Stimulated activated CD8-positive, alpha-beta memory T cell treated with anti-CD3 and anti-CD28 coated beads, Interleukin-4, amount 100 ng/mL, for 4 hours (primary cell): ENCODE measurements around the gene LILRB4.
"Not testable (repeated sequence)": the region's sequence is repeated elsewhere in the genome, so short reads cannot be mapped to it uniquely, and the experiment has no call there.

Experiments
- DNase-seq, 2 donors: peaks; one replicate each; pipeline ENCODE4 v3.0.0-alpha.2; 2020; ENCODE audit warnings: low read depth in 2 of 2, low spot score in 1 of 2

The LILRB4 gene

GRCh38 chr19:54691582-54692297, 29.0 kb downstream of the LILRB4 start:
- no peak for DNase-seq

- no peak for DNase-seq
Measured at GRCh38 chr19:54692298-54692615, 29.5 kb downstream of the LILRB4 start.

- DNase-seq, result no peak
Measured at GRCh38 chr19:54694648-54695047, 31.9 kb downstream of the LILRB4 start.

GRCh38 chr19:54696117-54696548, 33.3 kb downstream of the LILRB4 start:
- no peak for DNase-seq

- DNase-seq, result no peak
Measured at GRCh38 chr19:54696766-54697165, 34.0 kb downstream of the LILRB4 start.

- DNase-seq, result not testable (repeated sequence)
Measured at GRCh38 chr19:54697716-54698115, 34.9 kb downstream of the LILRB4 start.

- no peak for DNase-seq
Measured at GRCh38 chr19:54704928-54705327, 42.1 kb downstream of the LILRB4 start.

- DNase-seq, result no peak
Measured at GRCh38 chr19:54707962-54708361, 45.2 kb downstream of the LILRB4 start.

GRCh38 chr19:54708781-54709180, 46.0 kb downstream of the LILRB4 start:
- no peak for DNase-seq

GRCh38 chr19:54709212-54709948, 46.6 kb downstream of the LILRB4 start:
- DNase-seq, result no peak

GRCh38 chr19:54709956-54710355, 47.2 kb downstream of the LILRB4 start:
- DNase-seq, result not testable (repeated sequence)
